MV-4-11 (cell line): ENCODE data around the gene RAB8A.

Source experiments
- DNase-seq: peaks from one replicate; lab custom pipeline; 2025; lab: John Stamatoyannopoulos, UW

Gene RAB8A

DNA sequence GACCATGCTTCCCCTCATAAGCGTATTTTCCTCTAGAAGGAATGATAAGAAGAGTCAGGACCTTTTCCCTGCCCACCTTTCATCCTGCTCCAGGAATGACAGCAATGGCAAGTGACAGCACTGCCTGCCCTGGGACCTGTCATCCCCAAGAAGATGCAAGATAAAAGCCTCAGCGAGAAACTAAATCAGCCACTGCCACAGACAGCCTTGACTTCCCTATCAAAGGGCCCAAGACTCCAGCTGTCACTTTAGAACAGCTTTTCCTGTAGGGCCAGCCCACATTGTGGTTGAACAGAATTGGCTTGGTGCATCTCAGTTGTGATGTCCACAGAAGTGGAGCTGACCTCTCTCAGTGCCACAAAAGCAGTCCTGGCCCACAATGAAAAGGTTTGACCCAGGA is 1.1 kb downstream of the RAB8A start:
- peak; percentile 74 for DNase-seq

DNA sequence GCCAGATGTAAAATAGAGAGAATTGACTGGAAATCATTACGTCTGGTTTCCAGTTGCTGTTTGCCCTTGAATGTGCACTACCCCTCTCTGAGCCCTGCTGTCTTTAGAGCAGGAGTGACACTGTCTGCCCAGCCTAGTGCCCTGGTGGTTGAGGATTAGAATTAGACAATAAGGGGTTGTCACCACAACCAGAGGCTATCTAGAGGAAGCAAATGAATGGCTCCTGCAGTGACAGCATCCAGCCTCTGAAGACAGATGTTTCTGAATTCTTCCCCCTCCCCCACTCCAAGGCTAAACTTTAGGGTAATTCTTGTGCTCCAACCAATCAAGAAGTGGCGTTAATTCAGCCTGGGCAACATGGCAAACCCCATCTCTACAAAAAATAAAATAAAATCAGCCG is 2.0 kb downstream of the RAB8A start:
- DNase-seq, result peak; percentile 83

DNA sequence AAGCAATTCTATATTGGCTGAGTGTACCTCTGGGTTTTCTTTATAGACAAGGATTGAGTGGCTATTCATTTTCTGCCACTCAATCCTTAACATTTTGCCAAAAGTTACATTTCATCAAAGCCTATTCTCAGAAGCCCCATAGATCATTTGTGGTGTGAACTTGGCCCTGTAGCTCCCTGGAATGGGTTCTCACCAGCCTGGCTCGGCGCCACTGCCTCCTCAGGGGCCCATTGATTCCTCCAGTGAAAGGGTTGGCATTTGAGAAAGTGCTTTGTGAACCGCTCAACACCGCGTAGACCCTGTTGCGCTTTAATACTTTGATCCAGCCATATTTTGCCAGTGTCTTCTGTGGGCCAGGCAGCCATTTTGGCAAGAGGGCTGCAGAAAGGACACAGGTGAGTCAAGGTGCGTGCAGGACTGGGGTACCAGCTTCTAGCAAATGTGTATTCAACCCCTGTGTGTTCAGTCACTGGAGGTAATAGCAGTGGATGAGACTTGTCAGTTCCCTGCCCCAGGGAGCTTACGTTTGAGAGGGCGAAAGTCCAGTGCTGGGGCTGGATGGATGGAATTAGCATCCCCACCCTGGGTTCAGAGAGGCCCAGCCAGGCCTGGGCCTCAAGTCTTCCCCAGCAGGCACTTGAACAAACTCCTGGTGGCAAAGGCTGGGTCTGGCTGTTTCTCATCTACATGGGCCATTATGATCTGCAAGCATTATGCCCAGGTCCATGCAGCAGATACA is 3.8 kb downstream of the RAB8A start:
- DNase-seq, result no peak

DNA sequence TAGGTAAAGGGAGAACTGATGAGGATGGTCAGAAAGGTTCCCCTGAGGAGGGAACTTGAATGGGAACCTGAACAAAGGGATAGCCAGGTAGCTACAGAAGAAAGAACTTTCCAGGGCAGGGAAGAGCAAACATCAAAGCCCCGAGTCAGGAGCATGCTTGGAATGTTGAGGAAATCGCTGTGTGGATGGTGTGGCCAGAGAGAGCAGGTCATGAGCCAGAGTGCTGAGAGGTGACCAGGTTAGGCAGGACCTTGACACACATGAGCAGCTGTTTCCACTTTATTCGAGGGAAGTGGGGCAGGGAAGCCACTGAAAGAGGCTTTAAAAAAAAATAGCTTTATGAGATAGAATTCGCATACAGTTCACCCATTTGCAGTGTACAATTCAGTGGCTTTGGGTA is 4.4 kb downstream of the RAB8A start:
- no peak for DNase-seq

DNA sequence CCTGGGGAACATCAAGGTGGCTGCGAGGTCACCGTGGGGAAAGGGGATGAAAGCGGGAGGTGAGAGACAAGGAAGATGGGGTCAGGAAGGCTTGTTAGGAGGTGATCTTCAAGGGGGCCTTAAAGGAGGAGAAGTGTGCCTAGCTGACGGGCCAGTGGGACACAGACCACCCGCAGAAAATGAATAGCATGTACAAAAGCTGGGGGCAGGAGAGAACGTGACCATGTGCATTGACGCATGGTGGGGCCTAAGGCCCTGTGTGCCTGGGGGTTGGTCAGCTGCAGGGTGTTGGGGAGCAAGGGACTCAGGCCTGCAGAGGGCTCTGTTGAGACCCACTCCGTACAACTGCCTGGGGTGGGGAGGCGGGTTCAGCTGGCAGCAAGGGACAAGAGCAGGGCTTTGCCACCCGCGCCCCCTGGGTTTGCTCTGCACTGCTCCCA is 5.9 kb downstream of the RAB8A start:
- DNase-seq, result peak; percentile 58

DNA sequence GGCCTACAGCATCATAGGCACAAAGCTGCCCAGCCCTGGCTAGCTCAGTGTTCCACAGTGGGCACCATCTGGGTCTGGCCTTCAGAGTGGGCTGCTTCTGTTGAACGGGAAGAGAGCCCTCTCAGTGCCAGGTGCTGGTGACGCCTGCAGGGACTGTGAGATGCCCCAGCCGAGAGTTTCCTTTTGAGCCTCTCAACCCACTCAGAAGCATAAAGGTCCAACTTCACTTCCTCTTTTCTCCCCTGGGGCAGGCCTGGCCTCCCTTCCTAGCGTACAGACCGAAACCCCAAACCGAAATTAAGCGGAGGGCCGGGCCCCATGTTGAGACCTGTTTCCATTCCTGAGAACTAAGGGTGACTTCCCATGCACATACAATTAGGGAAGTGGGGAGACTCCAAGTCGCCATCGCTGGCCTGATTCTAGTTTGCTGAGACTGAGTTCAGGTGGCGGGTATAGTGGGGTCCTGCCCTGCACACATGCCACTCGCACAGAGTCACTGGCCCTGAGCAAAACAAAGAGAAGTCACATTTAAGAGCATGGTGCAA is 6.9 kb downstream of the RAB8A start:
- peak; percentile 100 for DNase-seq

DNA sequence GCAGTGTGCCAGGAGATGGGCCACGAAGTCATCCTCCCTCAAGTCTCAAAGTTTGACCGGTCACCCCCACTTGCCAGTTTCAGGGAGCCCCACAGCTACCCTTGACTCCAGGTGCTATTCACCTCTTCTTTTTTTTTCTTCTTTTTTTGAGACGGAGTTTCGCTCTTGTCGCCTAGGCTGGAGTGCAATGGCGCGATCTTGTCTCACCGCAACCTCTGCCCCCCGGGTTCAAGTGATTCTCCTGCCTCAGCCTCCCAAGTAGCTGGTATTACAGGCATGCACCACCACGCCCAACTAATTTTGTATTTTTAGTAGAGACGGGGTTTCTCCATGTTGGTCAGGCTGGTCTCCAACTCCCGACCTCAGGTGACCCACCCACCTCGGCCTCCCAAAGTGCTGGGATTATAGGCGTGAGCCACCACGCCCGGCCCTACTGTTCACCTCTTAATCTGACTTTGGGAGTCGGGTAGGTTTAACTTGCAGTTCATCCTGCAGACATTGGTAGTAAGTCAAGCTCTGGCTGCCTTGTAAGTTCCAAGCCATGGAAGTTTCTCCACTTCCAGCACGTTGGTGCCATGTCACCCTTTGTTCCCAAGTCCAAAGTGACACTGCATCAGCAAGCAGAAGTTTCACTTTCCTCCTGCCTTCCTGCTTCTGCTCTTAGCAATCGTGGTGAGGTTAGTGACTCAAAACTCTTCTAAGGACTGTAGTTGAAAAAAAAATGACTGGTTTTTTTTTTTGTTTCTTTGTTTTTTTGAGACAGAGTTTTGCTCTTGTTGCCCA is 7.6 kb downstream of the RAB8A start:
- peak; percentile 95 for DNase-seq

DNA sequence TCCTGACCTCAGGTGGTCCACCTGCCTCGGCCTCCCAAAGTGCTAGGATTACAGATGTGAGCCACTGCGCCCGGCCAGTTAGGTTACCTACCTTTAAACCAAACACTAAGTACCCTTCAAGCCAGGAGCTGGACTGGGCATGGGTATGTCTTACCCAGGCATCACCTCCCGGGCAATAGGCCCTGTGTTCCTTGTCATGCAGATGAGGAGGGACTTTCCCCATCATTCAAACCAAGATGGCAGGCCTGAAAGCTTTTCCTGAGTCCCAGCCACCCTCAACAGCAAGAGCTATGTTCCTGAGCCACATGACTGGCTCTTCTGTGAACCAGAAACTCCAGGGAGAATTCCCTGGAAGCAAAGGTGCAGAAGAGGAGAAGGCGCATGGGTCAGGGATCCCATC is 9.5 kb downstream of the RAB8A start:
- DNase-seq, result no peak

DNA sequence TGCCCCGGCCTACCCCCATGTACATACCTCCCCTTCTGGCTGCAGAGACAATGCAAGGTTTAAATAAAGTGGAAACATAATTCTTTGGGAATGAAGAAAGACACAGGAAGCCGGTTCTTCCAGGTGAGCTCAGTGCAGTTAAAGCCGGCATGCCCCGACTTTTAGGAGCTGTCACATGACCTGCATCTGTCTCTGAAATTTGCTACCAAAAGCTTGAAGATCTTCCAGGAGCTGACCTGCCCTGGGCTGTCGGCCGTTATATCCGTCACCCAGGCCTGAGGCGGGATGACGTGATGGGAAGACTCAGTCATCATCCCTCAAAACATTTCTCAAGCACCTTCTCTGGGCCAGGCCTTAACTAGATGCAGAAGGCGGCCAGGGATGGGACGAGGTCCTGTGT is 10.3 kb downstream of the RAB8A start:
- DNase-seq, result no peak

DNA sequence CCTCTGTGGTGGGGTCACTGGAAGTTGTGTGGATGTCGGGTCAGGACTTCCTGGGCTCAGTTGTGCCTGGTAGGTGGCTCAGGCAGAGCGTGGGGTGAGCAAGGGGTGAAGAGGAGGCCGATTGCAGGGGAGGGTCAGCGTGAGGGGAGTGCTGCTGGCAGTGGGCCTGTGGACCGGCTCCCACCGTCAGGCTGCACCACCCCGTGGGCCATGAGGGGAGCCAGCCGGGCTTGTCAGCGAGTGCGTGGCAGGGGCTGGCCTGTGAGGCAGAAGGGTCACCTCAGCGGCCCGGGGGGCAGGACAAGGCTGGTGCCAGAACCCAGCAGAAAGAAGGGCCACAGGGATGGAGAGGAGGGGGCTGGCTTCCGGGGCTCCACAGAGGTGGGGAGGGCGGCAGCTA is 13.3 kb downstream of the RAB8A start:
- no peak for DNase-seq

DNA sequence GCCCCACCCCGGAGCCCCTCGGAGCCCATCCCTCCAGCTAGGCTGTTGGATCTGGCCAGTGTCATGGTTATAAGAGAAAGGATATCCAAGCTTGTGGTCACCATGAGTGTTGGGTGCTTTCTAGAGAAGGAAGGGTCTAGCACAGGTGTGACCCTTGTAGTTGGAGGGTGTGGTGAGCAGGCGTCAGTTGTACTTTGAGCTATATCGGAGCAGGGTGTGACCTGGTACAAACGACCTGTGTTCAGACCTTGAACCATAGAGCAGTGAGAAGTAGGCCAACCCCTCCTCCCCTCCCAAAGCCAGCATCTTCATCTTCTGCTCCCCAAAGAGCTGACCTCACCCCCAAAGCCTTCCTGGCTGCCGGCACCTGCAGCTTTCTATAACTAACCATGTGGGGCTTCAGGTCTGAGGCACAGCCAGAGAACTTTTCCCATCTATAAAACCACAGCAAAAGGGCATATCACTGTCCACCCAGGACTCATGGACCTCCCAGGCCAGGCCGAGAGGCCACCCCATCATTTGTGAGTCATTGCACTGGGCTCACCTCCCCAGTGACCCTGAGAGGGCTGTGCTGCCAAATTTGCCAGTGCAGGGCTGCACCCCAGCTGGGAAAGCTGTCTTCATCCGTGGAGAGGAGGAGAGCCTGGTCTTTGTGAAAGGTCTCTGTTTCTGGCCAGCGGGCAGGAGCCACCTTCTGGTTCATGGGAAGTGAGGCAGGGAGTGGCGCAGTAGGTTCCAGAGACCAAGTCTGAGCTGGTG is 14.2 kb downstream of the RAB8A start:
- DNase-seq, result no peak

DNA sequence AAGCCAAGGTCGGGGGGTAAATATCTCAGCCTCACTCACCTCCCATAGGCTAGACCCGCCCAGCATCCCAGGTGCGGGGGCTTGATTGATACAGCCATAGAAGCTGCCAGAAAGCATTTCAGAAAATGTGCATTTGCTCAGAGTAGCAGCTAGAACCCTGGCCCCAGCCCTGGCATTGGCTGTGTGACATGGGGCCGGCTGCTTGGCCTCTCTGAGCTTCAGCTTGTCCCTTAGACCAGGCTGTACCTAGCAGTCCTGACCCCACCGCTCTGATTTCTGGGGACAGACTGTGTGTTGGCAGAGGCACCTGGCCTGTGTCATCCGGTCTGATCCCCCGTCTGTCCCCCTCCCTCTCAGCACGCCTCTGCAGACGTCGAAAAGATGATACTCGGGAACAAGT is 15.4 kb downstream of the RAB8A start:
- DNase-seq, result no peak

DNA sequence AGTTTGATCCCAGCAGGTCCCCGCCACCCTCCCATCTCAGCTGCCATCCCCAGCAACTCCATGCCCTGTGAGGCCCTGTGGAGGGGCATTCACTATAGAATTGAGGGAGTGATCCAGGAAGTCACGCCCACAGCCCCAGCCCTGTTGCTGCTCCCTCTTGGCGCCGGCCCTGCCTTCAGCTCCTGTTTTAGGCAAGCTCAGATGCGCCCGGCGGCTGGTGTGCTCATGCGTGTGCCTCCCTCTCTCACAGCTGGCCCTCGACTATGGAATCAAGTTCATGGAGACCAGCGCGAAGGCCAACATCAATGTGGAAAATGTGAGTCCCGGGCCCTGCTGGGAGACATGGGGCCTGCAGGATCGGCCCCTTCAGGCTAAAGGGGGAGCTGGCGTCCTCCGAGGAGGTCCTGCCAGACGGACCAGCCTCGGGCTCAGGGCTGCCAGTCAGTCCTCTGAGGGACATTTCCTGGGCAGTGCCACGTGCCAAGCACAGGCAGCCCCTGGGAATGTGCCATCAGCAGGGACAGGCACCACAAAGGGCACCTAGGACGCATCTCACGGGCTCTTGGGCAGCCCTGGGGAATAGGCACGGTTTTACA is 16.2 kb downstream of the RAB8A start:
- peak; percentile 45 for DNase-seq

DNA sequence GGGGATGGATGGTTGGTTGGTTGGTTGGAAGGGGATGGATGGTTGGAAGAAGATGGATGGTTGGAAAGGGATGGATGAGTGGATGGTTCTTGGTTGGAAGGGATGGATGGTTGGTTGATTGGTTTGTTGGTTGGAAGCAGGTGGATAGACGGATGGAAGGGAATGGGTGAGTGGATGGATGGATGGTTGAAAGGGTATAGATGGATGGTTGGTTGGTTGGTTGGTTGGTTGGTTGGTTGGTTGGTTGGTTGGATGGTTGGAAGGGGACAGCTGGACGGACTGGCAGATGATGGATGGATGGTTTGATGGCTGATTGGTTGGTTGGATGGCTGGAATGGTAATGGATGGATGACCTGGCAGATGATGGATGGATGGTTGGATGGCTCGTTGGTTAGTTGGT is 20.0 kb downstream of the RAB8A start:
- DNase-seq, result no peak

DNA sequence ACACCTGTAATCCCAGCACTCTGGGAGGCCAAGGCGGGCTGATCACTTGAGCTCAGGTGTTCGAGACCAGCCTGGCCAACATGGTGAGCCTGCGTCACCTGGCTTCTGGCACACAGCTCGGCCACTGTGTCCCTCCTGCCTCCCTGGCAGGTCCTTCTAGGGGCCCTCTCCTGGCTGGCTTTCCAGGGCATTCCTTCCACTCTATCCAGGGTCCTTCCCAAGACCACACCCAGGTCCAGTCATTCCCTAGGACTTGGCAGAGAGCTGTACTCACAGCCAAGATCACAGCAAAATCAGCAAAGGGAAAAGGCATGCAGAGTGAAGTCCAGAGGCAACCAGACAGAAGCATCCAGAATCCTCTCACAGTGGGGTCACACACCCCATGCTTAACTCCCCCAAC is 22.1 kb downstream of the RAB8A start:
- DNase-seq, result no peak

DNA sequence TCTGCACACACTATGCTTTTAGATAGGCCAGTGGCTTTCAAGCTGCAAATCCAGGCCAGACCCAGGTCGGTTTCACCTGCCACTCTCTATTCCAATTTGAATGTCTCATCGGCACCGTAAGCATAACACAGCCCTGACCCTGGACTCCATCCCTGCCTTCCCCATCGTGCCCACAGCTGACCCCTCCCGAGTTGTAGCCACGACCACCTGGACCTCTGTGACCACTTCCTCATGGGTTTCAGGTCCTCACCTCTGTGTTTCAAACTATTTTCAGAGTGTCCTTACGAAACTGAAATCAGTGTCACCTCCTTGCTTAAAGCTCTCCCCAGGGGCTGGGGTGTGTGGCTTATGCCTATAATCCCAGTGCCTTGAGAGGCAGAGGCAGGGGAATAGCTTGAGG is 22.8 kb downstream of the RAB8A start:
- peak; percentile 30 for DNase-seq

DNA sequence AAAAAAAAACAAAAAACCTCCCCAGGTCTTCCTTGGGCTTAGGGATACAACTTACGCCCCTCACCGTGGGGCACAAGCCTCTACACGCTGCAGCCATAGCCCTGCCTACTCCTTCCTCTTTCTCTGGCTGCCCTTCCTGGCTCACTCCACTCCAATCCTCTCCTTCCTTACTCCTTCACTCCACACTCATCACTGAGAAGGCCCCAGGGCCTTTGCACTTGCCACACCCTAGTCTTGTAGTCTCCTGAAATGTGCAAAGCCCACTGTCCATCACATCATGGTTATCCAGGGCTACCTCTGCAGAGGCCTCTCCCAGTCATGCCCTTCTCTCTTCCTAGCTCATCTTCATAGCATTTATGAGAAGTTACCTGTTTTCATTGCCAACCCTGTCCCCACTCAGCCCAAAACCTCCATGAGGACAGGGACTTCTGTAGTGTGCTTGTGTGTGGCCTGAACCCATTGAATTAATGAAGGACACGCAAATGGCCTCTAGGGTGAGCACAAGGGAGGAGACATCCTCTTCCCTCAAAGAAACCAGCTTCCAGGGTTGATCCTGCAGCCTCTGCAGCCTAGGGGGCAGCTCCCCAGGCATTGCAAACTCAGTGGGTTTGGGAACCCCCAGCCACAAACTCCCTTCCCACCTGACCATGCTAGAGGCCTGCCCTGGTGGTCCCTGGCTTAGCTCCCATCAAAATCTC is 23.9 kb downstream of the RAB8A start:
- peak; percentile 46 for DNase-seq

DNA sequence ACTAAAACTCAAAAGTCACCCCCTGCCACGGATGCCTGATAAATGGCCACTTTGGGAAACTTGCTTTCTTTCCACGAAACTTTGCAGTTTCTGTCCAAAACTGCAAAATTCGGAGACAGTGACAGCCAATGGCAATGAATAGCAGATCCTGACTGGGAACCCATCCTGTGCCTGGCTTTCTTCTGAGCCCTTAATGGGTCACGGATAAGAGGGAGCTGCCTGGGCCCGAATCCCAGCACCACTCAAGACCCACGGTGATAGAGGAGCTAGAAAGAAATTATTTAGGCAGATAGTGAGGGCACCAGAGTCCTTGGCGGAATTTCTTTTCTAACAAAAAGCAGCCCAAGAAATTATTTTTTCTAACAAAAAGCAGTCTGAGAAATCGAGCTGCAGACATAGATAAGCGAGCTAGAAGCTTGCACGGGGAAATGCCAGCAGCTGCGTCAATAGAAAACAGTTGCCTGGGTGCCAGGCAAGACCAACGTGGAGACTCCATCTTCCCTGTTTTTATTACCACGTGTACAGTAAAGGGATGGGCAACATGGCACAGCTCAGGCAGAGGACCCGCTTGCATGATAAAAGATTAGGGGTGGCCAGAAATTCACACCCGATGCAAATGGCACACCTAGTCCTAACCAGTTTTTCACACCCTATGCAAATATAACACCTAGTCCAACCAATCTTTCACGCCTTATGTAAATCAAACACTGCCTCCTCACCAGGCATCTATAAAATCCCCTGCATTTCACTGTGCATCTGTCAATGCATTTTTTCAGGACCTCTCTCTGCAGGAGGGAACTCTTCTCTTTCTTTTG is 24.7 kb downstream of the RAB8A start:
- peak; percentile 59 for DNase-seq

DNA sequence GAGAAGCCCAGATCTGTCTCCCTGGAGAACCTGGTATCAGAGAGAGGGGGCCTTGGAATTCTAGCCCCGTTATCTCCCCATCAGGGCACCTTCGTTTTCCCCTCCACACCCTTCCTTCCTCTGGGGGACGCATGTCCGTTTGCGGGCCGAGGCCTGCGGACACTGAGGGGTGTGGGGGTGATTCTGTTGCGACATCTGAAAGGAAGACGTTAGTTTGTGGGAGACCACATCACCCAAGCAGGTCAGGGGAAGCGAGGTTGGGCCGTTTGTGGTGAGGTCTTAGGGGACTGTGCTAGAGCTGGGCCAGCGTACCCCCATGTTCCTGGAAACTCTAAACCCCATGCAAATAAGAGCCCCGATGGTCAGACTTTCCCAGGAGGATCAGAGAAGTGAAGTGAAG is 28.1 kb downstream of the RAB8A start:
- DNase-seq, result peak; percentile 100

DNA sequence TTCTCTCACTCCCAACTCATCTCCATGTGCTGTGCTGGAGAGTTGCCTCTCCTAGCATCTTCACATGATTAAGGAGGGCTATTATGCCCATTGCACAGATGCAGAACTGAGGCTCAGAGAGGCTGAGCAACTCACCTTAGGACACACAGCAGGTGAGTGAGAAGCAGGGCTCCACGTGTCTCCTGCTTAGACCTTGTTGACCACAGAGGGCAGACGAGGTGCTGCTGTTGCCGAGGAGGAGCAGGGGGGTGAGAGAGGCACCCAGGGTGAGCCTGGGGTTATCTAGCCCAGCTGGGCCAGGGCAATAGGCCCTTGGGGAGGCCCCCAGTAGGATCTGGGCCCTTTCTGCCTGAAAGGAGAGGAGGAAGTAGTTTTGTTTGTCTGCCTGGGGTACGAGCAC is 29.4 kb downstream of the RAB8A start:
- peak; percentile 96 for DNase-seq
